ENCODE results near the gene ZCWPW1.
"Not testable (repeated sequence)": the region's sequence is repeated elsewhere in the genome, so short reads cannot be mapped to it uniquely, and the experiment has no call there.

ZCWPW1 gene

DNA sequence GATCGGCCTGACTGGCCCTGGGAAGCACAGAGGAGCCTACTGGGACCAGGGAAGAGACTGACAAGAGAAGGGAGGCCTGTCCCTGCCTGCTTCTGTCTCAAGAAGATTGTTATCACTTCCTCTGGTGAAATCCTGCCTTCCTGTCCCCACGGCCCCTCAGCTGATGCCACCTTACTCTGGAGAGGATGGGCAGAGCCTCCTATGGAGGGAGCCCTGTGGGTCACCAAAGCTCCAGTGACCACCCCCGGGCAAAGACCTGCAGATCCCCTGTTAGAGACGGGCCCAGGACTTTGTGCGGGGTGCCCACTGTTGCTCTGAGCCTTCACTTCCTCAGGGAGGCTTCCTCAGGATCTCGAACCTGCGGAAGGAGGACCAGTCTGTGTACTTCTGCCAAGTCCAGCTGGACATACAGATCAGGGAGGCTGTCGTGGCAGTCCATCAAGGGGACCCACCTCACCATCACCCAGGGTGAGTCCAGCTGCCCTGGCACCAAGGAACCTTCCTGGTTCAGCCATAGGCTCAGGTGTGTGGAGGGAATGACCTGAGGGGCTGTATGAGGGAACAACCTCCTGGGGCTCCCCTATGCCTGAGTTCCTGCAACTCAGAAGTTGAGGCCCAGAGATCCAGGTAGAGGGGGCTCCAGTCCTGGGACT lies 72.0 kb downstream of the ZCWPW1 start:
- no peak for DNase-seq (ENCODE audit: low read depth, low spot score)

DNA sequence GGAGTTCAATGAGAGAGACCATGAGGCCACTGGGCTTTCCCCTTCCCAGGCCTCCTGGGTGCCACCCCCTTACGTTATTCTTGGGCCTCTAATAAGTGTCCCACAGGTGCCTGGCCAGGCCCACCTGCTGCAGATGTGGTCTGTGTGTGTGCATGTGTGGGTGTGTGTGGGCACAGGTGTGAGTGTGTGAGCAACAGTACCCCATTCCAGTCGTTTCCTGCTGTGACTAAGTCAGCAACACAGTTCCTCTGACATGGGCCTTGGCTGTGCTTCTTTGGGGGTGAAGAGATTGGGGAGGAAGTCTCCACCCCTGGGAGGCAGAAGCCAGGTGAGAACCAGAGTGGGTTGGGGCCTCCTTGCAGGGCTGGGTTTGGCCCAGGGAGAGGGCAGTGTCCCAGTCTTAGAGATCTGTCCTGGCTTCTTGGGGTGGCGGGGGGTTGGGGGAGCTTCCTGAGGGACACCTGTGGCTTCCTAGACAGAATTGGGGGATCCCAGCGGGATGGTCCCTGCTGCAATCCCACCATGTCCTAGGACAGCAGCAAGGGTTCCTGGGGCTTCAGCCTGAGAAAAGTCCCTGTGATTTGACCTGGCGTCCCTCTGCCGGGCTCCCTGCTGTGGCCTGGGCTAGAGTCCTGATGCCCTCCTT lies 74.7 kb downstream of the ZCWPW1 start:
- DNase-seq (ENCODE audit: low read depth, low spot score) = no peak

DNA sequence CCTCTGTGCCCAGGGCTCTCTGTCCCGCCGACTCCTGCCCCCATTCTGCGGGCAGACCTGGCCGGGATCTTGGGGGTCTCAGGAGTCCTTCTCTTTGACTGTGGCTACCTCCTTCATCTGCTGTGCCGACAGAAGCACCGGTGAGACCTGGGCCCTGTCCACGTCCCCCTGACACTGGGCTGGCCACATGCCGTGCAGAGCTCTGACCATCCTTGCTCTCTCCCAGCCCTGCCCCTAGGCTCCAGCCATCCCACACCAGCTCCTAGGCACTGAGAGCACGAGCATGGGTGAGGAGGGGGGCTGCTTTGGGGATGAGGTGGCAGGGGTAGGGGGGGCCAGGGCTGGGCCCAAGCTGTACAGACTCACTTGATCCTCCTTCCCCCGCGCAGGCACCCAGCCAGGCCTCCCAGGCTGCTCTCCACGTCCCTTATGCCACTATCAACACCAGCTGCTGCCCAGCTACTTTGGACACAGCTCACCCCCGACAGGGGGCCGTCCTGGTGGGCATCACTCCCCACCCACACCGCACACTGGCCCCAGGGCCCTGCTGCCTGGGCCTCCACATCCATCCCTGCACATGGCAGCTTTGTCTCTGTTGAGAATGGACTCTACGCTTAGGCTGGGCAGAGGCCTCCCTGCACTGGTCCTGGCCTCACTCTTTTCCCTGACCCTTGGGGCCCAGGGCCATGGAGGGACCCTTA lies 75.4 kb downstream of the ZCWPW1 start:
- DNase-seq (ENCODE audit: low read depth, low spot score) = no peak

DNA sequence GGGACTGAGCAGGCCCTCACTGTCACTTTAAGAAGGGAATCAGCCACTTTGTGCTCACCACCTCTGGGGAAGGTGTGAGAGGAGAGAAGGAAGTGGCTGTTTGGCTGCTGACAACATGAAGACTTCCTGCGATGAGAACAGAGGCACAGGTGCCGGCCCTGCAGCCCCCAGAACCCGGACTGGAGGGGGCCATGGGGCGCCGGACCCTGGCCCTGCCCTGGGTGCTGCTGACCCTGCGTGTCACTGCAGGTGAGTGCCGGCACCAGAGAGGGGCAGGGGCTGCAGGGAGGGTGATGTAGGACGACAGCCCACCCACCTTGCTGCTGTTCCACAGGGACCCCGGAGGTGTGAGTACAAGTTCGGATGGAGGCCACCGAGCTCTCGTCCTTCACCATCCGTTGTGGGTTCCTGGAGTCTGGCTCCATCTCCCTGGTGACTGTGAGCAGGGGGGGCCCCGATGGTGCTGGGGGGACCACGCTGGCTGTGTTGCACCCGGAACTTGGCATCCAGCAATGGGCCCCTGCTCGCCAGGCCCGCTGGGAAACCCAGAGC lies 76.2 kb downstream of the ZCWPW1 start:
- DNase-seq (ENCODE audit: low read depth, low spot score) = not testable (repeated sequence)

DNA sequence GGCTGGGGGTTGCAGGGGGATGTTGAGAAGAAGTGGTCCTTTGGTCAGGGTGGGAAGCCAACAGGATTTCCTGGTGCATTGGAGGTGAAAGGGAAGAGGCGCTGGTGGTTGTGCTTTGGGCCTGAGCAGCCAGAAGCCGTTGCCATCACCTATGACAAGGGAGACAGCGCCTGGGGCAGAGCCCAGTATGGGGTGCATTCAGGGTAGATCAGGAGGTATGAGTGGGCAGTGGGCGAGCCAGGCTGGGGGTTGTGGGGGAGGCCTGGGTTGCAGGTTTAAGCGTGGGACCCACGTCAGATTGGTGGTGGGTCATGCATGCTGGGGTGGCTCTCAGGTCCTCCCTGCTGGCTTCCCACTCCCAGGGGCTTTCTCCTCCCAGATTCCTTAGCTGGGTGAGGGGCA lies 76.8 kb downstream of the ZCWPW1 start:
- no peak for DNase-seq (ENCODE audit: low read depth, low spot score)
